Skeletal muscle cell (primary cell): Measurements from ENCODE around the gene SEC62.
A peak's percentile ranks its signal among the peaks of the same experiment; 100 is the strongest.
"Not testable (repeated sequence)": the region's sequence is repeated elsewhere in the genome, so short reads cannot be mapped to it uniquely, and the experiment has no call there.

Source experiments
- DNase-seq: peaks from one replicate; pipeline ENCODE4 v3.0.0-alpha.2; 2010; ENCODE audit warnings: low read depth
- H3K4me3 ChIP-seq: 2 replicates; pipeline ENCODE4 v1.5.1; 2011; ENCODE audit warnings: low read depth, mild to moderate bottlenecking, control low read depth, low read length, moderate library complexity

SEC62 gene

DNA sequence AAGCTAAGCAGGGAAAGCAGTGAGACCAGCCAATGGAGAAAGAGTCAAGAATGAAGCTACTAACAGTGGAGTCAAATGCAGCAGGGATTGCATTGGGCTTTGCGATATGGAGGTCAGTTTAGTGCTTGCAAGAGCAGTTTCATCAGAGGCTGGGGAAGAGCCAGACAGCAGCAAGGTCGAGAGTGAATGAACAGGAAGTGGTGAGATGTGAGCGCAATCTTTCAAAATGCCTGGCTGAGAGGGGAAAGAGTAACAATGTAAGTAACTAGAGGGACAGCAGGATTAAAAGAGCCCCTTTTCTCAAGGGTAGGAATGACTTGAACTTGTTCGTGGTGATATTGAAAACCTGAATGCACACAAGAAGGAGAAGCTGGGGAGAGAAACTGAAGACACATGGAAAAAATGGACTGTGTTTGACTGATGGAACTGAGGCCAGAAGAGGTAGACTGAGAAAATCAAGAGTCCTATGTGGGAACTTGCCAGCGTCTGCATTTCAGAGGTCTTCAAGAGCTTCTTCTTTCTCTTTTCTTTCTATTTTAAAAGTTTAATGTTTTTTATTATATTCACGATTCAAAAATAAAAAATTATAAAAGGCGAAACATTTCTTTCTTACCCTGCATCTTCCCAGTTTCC lies 40.5 kb downstream of the SEC62 start:
- peak; percentile 69 for DNase-seq
- H3K4me3 ChIP-seq = no peak overlapping the region

DNA sequence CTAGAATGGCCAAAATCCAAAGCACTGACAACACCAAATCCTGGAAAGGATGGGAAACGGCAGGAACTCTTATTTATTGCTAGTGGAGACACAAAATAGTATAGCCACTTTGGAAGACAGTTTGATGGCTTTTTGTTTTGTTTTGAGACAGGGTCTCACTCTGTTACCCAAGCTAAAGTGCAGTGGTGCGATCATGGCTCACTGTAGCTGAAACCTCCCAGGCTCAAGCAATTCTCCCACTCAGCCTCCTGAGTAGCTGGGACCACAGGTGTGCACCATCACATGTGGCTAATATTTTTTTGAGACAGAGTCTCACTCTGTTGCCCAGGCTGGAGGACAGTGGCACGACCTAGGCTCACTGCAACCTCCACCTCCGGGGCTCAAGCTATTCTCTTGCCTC lies 43.9 kb downstream of the SEC62 start:
- no peak for DNase-seq
- no peak overlapping the region for H3K4me3 ChIP-seq

DNA sequence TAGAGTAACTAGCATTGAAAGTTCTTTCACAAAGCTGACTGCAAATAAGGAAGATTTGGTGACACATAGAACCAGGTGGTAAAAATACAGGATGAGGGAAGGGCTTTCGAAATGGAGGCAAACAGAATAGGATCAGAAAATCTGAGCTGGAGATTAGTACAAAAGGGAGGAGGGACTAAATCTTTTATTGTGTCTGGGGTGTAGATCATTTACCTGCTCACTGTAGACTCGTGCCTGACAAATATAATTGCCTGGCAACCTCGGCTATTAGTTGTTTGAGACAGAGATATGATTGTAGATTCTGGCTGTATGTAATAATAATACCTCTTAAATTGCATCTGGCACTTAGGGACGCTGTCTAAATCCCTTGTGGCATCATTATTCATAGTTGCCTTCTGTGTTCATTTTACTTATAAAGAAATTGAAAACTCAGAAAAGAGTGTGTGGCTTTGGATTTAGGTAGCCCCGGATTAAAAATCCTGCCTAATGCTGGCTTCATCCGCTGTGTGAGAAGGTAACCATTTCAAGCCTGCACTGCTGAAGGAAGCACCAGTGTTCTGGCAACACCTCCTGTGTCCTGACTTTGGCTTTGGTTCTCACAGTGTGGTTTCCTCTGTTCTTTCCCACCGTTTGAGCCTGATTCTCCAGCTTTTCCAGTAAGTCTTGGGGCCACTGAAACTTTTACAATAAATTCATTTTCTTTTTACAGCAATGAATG lies 46.2 kb downstream of the SEC62 start:
- H3K4me3 ChIP-seq = no peak overlapping the region
- no peak for DNase-seq

DNA sequence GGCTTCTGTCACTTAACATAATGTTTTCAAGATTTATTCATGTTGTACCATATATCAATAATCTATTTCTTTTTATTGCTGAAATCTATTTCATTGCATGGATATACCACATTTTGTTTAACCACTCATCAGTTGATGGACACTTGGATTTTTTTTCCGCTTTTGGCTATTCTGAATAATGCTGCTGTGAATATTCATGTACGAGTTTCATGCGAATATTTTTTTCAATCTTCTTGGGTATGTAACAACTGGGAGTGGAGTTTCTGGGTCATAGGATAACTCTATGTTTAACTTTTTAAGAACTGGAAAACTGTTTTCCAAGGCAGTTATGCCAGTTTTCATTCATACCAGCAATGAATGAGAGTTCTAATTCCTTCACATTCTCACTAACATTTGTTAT lies 49.5 kb downstream of the SEC62 start:
- no peak overlapping the region for H3K4me3 ChIP-seq
- DNase-seq = no peak

DNA sequence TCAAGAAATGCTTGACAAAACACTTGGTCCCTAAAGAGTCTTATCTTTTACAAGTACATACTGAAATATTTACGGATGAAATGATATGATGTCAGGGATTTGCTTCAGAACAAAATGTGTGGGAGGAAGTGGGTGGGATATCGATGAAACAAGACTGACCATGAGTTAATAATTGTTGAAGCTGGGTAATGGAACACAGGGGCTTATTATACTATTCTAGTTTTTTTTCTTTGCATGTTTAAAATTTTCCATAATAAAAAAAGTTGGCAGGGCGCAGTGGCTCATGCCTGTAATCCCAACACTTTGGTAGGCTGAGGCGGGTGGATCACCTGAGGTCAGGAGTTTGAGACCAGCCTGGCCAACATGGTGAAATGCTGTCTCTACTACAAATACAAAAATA lies 52.7 kb downstream of the SEC62 start:
- DNase-seq, H3K4me3 ChIP-seq: not testable (repeated sequence)

DNA sequence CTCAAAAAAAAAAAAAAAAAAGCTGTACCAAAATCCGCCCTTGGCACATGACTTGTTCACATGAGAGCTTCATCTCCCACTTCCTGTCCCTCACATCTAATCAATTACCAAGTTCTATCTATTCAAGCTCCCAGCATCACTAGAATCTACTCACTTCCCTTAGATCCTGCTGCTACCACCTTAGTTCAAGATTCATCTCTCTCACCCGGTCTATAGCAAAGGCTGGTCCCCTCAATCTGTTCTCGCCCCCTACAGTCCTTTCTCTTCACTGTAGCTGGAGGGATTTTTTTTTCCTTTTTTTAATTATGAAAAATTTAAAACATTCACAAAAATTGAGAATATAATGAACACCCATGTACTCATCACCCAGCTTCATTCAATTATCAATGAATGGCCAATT lies 54.5 kb downstream of the SEC62 start:
- no peak overlapping the region for H3K4me3 ChIP-seq
- DNase-seq = no peak

DNA sequence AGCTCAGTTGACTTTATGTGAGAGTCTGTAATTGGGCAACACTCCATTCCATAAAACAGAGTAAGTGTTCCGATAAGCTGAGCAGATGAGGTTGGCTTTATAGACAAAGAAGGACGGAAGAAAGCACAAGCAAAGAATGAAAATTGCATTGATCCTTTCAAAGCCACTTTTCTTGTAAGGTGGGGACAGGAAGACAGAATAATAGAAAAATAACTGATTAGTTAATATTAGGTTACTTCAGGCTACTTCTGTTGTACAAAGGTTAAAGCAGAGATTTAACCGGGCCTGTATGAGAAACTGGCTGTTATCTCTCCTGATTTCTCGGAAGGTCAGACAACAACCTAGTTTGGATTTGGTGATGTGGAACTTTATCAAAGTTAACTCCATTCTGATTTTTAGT lies 55.7 kb downstream of the SEC62 start:
- DNase-seq = no peak
- H3K4me3 ChIP-seq = no peak overlapping the region

DNA sequence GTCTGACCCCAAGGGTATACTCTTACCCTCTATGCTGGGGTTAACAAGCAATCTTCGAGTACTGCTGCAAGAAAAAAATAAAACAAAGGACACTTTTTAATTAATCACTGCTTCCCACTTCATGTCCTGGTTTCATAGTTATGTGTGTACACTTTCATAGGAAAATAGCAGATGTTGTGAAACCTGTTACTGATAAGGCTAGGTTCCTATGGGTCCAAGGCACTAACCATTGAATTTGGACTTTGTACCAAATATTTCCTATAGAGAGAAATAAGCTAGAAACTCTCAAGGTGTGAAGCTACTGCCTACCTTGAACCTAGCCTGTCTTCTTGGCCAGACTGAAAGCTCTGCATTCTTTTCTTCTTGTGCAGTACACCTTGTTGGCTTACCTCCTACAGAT lies 56.6 kb downstream of the SEC62 start:
- no peak for DNase-seq
- H3K4me3 ChIP-seq = no peak overlapping the region

DNA sequence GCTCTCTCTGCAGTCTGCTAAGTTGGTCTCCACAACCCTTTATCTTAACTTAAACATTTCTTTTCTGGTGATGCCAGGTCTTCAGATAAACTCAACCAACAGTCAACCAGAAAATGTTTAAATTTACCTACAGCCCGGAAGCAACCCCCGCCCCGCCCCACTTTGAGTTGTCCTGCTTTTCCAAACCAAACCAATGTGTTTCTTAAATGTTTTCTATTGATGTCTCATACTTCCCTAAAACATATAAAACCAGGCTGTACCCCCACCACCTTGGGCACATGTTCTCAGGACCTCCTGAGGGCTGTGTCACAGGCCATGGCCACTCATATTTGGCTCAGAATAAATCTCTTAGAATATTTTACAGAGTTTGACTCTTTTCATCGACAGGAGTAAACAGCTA lies 58.0 kb downstream of the SEC62 start:
- no peak overlapping the region for H3K4me3 ChIP-seq
- no peak for DNase-seq

DNA sequence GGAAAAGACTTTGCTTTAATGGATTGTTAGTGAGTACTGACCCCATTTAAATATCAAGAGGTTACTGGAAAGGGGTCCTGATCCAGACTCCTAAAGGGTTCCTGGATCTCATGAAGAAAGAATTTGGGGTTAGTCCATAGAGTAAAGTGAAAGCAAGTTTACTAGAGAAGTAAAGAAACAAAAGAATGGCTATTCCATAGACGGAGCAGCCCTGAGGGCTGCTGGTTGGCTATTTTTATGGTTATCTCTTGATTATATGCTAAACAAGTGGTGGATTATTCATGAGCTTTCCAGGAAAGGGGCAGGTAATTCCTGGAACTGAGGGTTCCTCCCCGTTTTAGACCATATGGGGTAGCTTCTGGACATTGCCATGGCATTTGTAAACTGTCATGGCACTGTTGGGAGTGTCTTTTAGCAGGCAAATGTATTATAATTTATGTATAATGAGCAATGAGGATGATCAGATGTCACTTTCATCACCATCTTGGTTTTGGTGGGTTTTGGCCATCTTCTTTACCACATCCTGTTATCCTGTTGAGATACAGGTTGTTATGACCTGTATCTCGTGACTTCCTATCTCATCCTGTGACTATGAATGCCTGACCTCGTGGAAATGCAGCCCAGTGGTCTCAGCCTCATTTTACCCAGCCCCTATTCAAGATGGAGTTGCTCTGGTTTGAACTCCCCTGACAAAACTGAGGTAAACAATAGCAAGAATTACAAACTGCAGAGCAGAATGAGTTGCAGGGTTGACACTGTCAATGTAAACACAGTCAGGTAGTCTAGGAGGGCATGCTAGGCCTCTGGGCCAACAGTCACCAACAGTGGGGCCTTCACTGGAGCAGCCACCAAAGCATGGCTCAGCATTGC lies 60.9 kb downstream of the SEC62 start:
- H3K4me3 ChIP-seq = no peak overlapping the region
- DNase-seq = no peak

DNA sequence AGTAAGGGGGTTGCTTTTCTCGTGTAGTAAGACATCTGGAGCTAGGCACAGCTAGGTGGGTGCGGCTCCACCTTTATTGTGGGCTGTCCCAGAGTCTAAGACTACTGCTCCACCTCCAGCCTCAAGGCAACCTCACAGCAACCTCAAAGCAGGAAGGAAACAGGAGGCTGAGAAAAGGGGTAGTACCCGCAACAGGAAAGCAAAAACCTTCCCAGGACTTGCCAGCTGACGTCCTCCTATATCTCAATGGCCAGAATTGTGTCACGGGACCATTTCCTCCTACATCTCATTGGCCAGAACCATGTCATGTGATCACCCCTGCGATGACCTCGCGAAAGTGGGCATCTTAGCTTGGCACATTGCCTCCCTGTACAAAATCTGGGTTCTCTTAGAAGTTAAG lies 66.9 kb downstream of the SEC62 start:
- H3K4me3 ChIP-seq = no peak overlapping the region

DNA sequence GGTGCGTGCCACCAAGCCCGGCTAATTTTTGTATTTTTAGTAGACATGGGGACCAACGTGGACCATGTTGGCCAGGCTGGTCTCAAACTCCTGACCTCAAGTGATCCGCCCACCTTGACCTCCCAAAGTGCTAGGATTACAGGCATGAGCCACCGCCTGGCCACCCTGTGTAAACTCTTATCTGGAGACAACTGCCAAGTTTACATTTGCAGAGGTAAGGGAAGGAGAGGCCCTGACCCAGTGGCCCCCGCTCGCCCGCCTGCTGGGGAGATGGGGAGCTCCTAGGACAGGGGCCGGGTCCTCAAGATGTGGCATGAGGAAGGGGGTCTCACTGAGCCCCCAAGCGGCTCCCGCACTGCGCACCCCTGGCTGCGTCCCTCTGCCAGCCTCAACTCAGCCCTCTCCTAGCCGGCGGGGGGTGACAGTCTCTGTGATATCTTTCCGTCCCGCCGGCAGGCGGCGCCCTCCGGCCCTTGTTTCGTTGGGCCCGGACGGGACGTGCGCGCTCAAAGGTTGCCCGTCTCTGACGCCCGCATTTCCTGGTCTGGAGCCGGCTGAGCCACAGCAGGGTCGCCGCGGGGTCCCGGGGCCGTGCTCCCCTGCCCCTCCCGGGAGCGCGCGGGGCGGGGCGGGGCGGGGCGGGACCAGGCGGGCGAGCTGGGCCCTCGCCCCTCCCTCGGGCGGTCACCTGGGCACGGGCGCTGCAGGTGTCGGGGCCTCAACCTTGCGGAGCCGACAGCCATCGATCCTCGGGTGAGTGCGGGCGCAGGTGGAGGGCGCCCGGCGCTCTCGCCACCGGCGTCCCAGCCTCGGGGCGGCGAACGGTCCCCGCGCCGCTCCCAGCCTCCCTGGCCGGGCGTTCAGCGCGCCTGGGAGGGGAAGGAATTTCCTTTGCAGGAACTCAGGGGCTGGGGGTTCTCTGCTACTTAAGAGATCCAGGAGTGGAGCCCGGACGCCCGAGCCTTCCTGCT lies 71.1 kb downstream of the SEC62 start, which contains the start of gene GPR160:
GPR160 (plus strand) TSS at position 533 of the 971 bp plus-strand sequence. CDS start 45,978 bp downstream, outside the sequence.
- peak within 1 kb of the TSS; percentile 46 for H3K4me3 ChIP-seq
- no peak for DNase-seq

More for the DNA sequence above, 66.9 kb downstream of the SEC62 start:
- DNase-seq = no peak

DNA sequence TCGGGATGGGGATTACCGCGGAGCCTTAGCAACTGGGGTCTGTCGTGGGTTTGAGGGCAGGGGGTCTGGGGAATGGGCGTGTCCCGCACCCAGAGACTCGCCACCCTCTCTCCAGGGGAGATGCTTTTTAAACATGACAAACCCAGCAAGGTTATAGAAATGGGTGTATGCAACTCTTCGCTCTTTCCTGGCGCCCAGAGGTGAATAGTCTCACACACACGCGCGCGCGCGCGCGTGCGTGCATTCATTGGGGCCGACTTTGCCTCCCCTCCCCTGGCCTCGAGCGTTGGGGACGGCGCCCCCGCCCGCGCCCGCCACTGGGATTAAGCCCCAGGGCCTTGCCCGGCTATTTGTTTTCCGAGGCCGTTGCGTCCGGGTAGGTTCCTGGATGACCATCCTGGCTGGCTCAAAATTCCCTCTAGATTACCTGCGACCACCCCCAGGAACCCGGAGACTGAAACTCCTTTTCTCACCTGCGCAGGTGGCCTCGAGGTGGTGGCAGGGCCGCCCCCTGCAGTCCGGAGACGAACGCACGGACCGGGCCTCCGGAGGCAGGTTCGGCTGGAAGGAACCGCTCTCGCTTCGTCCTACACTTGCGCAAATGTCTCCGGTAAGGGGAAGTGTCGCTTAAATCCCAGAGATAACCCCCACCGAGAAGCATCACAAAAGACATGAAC lies 72.0 kb downstream of the SEC62 start:
- peak overlapping the region; percentile 46 for H3K4me3 ChIP-seq
- DNase-seq = no peak

DNA sequence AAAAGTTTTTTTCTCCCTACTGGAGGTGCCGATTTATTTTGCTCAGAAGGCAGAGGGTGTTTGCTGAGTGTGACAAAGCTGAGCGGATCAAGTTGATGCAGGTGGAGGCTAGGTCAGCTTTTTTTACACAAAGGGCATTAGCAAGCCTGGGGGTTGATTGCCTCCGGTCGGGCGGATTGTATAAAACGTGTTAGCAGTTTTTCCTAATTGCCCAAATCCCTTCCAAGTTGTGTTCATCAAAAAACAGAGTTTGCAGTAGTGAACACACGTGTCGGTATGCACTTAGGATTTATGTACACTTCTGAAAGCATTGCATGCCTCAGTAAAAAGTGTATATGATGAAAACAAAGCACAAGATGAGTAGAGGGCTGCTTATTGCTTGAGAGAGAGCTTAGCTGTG lies 73.8 kb downstream of the SEC62 start:
- no peak overlapping the region for H3K4me3 ChIP-seq
- no peak for DNase-seq

DNA sequence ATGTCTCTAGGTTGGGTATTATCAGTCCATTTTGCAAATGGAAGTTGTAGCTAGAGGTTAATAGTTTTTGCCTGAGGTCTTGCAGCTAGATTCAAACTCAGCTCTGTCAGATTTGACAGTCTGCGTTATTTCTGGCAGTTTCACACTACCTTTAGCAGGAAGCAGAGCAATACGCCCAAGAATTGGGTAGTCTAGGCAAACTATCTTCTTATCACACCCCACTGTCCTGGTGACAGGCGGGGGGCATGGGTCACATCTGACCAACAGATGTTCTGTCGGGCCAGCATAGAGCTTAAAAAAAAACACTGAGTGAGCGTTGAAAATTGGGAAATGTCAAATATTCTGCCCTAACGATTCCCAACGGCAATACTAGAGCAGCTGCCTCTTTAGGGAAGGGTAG lies 76.9 kb downstream of the SEC62 start:
- H3K4me3 ChIP-seq = no peak overlapping the region
- DNase-seq = no peak

DNA sequence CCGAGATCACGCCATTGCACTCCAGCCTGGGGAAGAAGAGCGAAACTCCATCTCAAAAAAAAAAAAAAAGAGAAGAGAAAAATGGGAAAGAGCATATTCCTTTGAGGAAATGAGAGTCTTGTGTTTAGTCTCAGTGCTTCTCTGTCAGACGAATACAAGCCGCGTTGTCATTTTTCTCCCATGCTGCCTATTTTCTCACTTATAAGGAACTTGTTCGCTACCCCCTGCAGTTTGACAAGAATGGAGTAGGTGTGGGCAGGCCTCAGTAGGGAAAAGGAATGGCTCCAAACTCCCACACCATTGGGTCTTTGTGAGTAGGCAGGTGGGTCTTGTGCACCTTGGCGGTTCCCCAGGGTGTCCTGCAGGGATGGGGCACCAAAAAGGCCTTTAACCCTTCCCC lies 77.7 kb downstream of the SEC62 start:
- DNase-seq = no peak
- H3K4me3 ChIP-seq = no peak overlapping the region

DNA sequence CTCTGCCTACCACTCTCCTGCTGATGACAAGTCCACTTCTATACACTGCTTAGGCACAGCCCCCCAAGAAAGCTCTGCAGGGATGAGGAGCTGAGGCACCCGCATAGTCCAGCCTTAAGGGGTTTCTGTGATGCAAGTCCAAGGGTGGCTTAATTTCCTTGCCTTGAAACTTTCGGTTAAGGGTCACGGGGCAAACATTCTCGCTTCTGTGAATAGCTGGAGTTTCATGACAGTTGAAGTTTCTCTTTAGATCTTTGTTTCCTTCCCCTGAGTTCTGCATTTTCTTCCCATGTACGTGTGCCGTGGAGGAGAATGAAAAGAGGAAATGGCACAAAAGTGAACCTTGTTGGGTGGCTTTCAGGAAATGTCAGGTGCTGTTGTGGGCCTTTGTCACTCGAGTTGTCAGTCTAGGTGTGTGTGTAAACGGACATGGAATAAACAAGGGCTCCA lies 78.2 kb downstream of the SEC62 start:
- H3K4me3 ChIP-seq = no peak overlapping the region
- DNase-seq = no peak

DNA sequence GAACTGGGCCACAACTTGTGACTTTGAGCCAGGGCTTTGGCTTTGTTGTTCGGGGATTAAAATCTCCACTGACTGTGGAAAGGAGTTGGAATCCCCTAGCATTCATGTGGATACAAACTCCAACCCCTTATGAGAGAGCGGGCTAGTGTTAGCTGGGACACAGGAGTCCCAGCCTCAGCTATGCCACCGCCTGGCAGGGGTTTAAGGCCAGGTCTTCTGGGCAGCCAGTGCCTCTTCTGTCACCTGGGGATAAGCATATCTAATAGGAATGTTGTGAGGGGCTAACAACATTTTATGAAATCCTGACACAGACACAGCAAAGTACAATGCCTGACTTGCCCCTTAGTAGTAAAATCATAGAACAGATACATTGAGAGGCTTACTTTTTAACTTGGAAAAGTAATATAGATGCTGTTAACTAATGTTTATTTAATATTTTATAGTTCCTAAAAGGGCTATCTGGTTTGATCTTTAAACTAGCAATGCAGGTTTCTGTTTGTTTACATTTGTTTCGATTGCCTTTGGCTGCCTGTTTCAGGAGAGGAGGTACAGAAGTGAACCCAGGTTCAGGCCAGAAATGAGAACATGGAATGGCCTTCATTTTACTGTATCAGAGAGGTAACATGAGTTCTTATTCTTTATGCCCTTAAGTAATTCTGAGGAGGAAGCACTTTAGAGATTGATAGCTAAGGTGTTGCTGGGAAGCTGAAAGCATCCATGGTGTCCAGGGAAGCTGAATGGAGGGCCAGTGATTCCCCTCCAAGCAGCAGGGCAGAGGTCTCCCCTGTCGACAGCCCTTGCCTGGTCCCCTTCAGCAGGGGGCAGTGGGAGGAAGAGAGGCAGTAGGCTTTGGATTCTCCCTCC lies 79.9 kb downstream of the SEC62 start:
- no peak overlapping the region for H3K4me3 ChIP-seq
- DNase-seq = no peak
